ENCODE data around the gene CHCHD10.
A peak's percentile ranks its signal among the peaks of the same experiment; 100 is the strongest.

The CHCHD10 gene

DNA sequence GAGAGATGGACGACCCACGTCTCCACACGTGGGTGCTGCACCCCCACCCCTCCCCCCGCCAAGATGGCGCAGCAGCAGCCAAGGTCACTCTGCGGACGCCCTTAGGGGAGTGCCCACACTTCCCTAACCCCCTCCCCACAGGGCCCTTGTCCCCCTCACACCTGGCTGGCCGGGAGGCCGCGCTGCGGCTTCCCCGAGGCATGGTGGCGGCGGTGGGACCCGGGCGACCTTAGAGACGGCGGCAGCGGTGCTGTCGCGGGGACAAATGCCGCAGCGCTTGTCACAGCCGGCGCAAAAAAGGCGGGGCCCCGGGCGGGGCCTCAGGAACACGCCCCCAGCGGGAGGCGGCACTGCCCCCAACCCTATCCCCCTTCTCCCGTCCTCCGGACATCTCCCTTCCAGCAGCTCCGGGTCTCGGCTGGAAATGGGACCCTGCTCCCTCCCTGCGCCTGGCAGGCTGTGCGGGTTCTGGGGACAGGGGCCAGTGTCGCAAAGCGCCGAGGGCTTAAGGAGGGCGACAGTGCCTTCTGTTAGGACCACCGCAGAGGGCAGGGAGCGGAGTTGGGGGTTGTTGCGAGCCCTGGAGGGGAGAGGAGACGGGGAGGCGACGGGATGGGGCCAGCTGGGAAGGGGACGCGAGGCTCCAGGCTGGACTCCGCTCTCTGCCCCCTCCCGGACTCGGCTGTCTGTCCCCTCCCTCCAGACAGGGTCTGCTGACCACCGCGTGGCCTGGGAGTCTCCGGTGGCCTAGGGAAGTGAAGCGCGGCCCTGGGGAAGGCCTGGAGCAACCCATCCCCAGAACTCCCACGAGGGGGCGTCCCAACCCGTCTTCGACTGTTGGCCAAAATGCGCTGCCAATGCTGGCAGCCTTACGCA is at the start of gene CHCHD10:
Gene CHCHD10, minus strand, starts transcription at position 300 of the 876 bp plus-strand sequence. Its CDS starts 98 bp downstream, at position 202.
- DNase-seq = peak; percentile 54

DNA sequence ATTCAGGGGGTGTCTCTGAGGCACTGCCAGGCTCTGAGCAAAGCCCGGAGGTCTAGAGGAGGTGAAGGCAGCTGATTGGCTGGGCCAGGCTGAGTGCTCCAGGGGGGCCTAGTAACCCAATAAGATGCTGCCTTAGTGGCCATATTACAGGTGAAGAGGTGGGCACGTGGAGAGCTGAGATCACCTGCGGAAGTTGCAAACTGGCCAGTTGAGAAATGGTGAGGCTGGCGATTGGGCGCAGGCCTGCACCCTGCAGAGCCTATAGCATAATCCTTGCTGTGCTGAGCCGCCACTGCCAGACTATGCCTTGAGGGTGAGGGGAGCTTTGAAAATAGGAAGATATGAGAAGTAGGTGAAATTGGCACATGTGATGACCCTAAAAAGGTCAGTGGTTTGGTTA is 49.4 kb upstream of the CHCHD10 start:
- no peak for DNase-seq

DNA sequence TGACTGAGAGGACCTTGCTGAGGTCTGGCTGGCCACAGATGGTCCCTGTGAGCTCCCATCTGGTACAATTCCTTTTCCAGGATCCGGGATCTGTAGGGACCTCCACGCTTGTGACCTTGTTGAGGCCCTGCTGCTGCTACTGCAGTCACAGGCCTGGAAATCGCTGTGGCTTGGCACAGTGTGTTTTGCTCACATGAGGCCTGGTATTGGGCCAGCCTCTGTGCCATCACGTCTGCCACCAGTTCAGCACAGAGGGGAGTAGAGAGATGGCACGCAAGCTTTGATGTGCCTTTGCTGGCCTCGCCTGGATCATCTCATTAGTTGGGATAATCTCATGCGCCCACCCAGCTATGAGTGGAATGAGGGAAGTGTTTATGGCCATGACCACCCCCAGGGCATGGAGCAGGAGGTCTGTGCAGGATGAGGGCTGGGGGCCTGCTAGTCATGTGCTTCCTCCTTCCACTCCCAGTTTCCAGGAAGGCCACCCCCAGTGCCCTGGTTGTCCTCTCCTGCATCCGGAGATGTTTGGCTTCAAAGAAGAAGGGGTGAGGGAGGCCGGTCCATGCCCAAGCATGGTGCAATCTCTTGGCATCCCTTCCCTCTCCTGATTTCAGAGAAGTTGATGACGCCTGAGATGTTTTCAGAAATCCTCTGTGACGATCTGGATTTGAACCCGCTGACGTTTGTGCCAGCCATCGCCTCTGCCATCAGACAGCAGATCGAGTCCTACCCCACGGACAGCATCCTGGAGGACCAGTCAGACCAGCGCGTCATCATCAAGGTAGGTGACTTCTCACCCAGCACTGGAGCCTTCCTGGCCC is 48.6 kb upstream of the CHCHD10 start:
- DNase-seq = no peak

DNA sequence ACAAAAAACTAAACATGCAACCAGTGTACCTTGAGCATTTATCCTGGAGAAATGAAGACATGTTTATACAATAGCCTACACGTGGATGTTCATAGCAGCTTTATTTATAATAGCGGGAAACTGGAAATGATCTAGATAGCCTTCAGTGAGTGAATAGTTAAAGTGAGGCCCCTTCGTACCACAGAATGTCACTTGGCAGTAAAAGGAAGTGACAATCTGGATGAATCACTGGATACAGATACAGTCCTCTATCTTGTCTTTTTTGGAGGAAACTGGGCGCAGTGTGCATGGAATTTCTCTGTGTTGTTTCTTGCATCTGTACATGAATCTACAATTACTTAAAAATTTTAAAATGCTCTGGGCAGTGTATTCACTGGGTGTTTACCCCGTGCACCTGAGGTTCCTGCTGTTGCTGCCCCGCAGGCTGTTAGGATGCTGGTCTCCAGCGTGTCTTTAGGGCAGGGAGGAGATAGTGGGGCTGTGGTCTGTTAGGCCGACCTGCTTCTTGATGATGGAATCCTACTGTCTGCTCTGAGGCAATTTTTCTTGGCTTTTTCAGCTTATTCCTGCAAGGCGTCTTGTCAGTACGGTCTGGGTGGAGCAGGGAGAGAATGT is 47.9 kb upstream of the CHCHD10 start:
- DNase-seq = no peak

DNA sequence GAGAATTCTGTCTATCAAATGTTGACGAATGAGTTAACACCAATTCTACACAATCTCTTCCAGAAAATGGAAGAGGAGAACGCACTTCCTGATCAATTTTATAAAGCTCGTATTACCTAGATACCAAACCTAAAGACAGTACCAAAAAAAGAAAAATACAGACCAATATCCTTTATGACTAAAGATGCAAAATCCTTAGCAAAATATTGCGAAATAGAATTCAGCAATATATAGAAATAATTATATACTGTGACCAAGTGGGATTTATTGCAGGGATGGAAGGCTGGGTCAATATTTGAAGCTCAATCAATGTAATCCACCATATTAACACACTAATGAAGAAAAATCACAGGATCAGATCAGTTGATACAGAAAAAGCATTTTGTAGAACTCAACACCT is 44.6 kb upstream of the CHCHD10 start:
- no peak for DNase-seq

DNA sequence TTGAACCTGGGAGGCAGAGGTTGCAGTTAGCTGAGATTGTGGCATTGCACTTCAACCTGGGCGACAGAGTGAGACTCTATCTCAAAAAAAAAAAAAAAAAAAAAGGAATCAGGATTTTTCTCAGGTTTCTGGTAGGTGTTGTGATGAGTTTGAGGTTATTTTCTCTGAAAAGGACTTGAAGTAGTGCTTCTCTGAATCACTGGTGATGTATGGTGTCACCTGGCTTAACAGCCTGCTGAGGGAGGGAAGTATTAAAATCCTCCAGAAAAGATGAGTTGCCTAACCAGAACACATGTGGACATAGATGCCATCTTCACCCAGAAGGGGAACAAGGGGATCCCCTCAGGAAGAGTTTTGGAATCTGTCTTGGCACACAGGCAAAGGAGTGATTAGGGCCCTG is 39.1 kb upstream of the CHCHD10 start:
- no peak for DNase-seq

DNA sequence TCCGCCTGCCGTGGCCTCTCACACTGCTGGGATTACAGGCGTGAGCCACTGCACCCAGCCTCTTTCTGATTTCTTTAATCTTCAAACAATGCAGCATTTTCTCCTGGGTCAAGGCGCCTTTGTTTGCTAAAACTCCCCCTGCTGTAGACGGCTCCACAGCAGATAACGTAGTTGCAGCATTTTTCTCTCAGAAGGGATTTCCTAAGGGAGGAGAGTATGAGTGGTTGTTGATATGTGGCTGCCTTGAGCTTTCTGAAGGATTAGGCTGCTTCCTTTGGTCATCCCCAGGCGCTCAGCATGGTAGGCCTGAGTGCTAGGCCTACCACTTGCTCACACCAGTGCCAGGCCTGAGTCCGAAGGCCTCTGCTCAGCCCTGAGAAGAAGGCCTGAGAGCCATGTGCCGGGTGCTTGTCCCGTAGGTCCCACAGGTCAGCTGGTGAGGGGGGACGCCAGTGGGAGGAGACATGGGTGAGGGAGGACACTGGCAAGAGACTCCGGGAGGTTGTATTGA is 37.1 kb upstream of the CHCHD10 start:
- DNase-seq = no peak

DNA sequence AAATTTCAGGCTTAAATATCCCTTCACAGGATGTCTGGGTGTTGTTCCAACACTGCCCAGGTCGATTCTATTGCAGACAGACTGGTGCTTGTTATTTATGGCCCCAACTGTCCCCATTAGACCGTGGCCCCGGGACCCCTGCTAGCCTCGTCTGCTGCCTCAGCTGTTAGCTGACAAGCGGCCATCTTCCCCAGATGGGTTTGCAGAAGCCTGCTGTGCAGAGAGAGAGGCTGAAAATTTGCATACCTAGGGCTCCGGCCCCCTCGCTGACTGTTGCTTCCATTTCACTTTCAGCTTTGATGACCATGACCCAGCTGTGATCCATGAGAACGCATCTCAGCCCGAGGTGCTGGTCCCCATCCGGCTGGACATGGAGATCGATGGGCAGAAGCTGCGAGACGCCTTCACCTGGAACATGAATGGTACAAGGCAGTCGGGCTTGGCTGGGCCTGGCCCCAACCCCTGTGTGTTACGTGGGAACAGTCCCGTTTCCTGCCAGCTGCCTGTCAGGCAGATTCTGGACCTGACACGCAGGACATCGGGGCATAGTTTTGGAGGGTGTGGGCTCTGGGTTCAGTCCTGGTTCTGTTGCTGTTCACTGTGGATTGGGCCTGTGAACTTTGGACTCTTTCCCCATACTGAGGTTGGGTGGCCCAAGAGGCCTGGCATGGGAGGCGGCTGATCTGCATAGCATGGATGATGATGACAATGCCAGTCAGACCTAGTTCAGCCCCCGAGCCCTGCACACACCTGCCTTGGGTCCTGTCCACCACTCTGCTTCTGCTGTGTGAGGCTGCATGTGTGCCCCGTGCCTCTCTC is 35.4 kb upstream of the CHCHD10 start:
- no peak for DNase-seq

DNA sequence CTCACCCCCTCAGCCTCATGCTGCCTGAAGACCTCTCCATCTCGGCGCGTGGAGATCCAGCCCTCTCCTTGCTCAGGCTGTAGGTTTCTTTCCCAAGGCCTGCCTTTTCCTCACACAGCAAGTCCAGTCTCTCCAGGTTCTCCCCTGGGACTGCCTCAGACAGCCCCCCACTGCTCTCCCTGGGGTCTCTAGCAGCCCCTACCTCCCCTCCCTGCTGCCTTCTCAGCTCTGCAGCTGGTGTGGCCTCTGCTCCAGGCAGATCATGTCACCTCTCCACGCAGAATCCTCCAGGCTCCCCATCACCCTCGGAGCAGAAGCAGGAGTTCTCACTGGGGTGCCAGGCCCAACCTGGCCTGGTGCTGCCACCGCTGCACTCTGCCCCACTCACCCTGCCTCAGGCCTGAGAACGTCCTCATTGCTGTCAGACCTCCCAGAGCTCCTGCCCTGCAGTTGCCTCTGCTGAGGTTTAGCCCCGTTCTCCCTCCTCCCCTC is 34.2 kb upstream of the CHCHD10 start:
- no peak for DNase-seq

DNA sequence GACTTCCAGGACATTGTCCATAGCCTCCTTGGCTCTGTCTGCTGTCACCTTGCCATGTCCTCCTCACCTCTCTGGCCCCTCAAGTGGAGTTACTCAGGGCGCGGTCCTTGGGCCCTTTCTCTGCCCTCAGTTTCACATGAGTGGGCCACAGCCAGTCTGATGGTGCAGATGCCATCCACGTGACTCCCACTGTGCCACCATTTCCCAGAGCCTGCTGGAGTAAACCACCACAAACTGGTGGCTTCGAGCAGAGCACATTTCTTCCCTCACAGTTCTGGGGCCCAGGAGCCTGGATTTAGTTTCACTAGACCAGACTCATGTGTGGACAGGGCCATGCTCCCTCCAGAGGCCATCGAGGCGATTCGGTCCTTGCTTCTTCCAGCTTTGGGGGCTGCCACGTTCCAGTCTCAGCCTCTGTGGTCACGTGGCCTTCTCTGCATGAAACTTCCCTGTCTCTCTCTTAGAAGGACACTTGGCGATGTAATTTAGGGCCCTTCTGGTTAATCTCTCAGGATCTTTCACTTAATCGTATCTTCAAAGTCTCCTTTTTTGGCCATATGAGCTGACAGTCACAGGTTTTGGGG is 33.6 kb upstream of the CHCHD10 start:
- DNase-seq = no peak

DNA sequence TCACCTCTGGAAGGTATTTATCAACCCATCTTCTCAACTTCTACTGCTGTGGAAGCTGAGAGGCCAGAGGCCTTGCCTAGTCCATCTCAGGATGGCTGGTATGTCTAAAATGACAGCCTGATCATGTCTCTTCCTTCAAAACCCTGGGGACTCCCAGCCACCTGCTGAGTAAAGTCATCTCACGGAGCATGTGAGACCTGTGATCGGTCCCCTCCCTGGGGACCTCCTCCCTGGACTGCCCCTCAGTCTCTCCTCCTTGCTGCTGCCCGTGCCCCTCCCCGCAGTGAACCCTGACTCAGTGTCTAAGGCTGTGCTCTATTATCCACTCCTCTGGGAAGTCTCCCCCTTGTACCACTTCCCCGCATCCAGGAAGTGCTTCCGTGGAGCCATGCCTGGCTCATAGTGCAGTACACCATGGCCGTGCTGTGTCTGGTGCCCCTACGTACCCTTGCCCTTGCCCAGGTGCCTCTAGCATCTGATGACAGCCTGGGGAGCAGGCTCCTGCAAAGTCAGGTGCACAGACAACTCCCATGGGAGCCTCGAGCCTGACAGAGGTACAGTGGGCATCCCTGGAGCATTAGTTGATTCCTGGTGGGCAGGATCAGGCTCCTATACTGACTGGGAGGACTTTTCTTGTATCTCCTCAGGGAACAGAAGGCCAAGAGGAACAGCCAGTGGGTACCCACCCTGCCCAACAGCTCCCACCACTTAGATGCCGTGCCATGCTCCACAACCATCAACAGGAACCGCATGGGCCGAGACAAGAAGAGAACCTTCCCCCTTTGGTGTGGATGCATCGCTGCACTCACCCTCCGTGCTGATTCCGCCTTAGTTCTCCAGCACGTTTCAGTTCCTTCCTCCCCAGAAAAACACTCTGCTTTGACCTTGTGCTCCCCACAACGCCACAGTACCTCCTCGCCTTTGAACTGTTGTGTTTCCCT is 32.8 kb upstream of the CHCHD10 start:
- DNase-seq = no peak

DNA sequence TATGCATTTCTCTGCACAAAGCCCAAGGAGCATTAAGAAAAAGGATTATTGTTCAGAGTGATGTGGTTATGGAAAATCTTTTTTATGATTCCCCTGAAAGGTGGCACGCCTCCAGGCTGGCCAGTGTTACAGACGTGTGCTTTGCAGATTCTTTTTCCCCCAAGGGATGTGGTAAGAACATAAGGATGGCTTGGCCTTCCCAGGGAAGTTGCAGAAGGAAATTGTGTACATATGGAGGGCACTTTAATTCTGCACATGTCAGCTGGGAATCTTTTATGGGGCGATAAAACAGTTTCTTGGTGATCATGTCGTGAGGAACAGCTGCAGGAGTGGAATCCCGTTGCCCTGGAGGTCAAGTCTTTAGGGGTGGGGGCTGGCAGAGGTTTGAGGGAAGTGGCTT is 28.7 kb upstream of the CHCHD10 start:
- DNase-seq = no peak

DNA sequence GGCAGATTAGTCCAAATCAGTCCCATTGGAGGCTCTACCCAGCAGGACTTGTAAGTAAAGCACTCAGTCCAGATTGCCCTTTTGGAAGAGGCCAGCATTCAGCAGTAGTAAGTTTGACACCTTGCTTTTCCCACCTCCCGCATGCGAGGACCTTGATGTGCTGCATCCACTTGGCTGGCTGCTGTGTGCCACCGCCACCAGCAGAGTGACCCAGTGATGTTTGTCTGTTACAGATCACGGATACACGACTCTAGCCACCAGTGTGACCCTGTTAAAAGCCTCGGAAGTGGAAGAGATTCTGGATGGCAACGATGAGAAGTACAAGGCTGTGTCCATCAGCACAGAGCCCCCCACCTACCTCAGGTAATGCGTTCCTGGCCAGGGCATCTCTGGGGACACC is 25.6 kb upstream of the CHCHD10 start:
- DNase-seq = no peak

DNA sequence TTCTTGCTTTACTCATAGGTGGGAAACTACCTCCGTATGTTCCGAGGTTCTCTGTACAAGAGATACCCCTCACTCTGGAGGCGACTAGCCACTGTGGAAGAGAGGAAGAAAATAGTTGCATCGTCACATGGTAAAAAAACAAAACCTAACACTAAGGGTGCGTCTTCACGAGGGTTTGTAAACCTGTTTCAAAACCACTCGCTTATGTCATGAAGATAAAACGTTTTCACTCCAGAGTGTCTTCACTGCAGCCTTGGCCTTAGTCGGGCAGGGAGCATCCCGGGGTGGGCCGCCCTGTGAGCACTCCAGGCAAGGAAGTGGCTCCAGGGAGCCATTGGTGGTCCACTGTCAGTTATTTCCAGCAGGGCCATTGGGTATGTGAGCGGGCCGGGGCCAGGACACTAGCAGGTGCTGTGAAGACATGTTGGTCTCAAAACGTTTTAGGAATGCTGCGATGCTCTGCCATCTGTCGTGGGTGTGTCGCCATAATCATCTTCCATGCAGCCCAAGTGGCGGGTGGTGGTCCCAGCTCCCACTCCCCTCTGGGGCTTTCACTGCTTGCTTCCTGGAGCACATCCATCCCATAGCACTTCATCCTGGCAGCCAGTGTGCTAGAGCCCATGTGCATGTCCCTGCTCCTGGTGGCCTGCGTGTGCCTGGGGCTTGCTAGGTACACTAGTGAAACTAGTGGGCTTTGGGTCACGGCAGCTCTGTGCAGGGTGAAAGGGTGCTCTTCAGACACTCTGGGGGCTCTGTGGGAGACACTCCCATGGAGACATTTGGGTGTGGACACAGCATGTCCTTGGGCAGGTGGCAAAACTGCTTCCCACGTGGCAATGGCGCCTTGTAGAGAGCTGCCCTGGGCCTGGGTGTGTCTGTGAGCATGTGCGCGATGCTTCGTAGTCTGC is 24.2 kb upstream of the CHCHD10 start:
- no peak for DNase-seq

DNA sequence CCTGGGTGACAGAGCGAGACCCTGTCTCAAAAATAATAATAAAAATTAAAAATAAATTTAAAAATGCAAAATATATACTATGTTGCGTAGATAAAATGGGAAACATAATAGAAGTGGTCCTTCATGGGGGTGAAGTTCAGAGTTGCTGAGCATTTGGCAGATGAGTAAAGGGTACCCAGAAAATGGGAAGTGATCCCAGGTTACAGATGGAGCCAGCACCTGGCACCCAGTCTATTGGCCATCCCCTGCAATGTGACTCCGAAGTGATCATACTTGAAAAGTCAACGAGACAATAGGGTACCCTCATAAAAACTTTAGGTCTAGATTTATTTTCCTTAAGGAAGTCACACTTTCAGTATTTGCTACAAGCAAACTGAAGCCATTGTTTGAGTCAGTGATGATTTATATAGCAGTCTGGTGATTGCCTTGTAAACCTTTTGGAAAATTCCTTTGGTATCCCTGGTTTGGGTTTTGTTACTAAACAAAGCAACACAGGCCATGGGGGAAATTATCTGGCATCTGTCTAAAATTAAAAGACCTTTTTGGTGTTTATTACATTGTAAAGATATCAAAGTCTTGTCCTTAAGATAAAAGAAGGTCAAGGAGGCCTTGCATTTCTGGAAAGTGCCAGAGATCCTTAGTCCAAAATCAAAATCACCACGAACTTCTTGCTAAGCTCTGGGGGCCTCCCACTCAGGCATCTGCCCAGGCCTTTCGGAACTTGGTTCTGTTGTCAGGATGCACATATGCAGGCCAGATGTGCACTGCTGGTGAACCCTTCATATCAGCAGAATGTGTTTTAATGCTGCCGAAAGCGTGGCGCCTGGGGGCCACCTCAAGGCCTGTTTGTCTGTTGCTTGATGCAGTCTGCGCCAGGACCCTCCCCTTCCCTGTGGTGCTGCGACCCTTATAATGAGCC is 23.3 kb upstream of the CHCHD10 start:
- DNase-seq = no peak

DNA sequence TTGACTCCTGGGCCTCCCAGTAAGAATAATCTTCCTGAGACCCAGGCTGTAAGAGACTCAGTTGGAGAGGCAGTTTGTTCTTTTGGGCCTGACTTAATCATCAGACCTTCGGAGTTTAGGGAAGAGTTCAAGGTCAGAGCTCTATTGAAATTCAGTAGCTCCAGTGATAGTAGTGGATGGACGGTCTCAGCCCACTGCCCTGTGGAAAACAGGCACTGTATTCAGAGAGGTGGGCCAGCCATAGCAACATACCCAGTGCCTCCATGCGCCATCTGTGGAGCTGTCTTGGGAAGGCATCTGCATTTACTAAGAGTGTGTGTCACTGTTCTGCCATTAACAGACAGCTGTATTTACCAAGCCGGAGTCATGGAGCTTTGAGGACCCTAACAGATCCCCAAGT is 21.9 kb upstream of the CHCHD10 start:
- no peak for DNase-seq

DNA sequence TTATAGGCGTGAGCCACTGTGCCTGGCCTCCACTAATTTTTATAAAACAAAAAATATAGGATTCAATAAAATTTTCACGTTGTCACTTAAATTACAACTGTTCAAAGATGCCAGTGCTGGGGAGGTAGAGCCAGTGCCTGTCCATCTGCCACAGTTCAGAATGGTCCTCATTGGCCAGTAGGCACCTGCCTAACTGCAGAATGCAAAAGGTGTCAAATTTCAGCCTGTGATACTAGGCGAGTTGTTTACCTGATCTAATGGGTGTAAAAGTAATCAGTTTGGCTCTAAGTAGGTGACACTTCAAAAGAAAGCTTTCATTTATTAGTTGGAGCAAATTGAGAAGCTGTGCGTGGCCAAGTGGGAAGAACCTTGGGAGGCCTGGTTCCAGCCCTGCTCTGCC is 21.3 kb upstream of the CHCHD10 start:
- peak; percentile 34 for DNase-seq

DNA sequence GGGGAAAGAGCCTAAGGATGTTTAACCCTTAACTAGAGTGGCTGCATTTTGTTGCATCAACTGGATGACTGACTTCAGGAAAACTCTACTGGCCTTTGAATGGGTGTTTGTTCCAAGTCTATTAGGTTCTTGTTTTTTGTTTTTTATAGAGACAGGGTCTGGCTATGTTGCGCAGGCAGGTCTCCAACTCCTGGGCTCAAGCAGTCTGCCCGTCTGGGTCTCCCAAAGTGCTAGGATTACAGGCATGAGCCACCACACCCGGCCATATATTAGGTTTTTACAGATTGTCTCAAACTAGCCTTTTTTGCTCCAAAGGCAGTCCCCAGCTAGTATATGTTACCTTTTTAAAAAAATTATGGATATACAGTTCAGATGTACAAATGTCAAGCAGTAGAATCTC is 20.1 kb upstream of the CHCHD10 start:
- no peak for DNase-seq

DNA sequence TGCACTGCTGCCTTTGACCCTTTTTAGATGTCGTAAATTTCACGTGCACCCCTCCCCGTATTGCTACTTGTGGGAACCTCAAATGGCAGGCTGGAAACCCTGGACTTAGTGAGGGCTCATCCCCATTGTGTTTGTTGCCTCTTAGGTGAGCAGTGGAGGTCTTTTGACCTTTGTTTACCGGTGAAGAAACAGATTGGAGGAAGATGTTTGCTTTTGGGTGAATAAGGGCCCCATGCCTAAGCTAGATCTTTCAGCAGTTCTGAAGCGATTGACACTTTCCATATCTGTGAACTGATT is 19.8 kb upstream of the CHCHD10 start:
- no peak for DNase-seq
